ENCODE data around the gene CHCHD6.

DNA sequence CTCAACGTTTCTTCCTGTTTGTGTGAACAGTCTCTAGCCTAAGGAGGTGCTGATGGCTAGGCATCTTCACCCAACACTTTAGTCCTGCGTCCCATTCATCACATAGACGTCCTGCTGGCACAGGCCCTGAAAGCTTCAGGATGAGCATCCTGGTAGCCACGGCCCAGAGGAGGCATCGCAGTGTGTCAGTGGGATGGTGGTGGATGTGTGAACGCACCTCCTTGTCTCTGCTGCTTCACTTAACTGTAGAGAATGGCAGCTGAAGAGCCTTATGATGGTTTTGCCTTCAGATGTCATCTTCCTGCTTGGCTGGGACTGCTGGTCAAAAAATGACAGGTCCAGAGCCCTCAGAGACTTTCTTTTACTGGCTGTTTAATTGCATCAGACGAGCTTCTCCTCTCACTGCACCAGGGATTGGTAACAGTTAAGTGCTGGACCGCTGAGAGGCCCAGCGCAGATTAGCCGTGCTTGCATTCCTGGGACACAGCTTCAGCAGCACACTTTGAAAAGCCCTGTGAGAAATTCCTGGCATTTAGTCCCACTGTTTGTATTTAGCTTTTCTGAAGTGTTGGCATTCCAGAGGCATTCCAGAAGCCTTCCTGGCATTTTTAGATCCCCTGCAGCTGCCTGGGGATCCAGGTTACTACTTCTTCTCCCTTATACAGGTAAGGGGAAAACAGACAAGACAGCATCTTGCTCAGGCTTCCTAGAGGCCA lies 146.5 kb downstream of the CHCHD6 start:
- TF ChIP-seq NFRKB (IDR thresholded peaks at IDR 0.05) (no peak), TARDBP (IDR thresholded peaks at IDR 0.05) (no peak)
- TF ChIP-seq, protein P1, sequence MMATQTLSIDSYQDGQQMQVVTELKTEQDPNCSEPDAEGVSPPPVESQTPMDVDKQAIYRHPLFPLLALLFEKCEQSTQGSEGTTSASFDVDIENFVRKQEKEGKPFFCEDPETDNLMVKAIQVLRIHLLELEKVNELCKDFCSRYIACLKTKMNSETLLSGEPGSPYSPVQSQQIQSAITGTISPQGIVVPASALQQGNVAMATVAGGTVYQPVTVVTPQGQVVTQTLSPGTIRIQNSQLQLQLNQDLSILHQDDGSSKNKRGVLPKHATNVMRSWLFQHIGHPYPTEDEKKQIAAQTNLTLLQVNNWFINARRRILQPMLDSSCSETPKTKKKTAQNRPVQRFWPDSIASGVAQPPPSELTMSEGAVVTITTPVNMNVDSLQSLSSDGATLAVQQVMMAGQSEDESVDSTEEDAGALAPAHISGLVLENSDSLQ (IDR thresholded peaks at IDR 0.05) = no peak

Measured in HEK293T (cell line).